Skeletal muscle cell (primary cell): ENCODE measurements around the gene SIN3B.

Source experiments
- DNase-seq: peaks from one replicate; pipeline ENCODE4 v3.0.0-alpha.2; 2010; ENCODE audit warnings: low read depth
- H3K4me3 ChIP-seq: 2 replicates; pipeline ENCODE4 v1.5.1; 2011; ENCODE audit warnings: low read depth, mild to moderate bottlenecking, control low read depth, low read length, moderate library complexity

Gene SIN3B

GRCh38 chr19:16886305-16886880, 57.2 kb downstream of the SIN3B start:
- H3K4me3 ChIP-seq, result no peak overlapping the region
- peak; percentile 60 for DNase-seq

- no peak for DNase-seq
- H3K4me3 ChIP-seq, result no peak overlapping the region
Observed at GRCh38 chr19:16887353-16888265, 58.4 kb downstream of the SIN3B start.

- DNase-seq, result no peak
- H3K4me3 ChIP-seq, result no peak within 1 kb of the TSS
Observed at GRCh38 chr19:16888629-16889365, 59.6 kb downstream of the SIN3B start, which contains the start of gene F2RL3. F2RL3 (plus strand) TSS chr19:16888999; CDS start chr19:16889190, 191 bp downstream.

GRCh38 chr19:16889366-16889882, 60.2 kb downstream of the SIN3B start:
- H3K4me3 ChIP-seq, result no peak overlapping the region
- no peak for DNase-seq

GRCh38 chr19:16889883-16890460, 60.8 kb downstream of the SIN3B start:
- DNase-seq, result no peak

GRCh38 chr19:16890461-16891184, 61.4 kb downstream of the SIN3B start:
- no peak for DNase-seq
- no peak overlapping the region for H3K4me3 ChIP-seq

More at GRCh38 chr19:16889883-16890460, 60.8 kb downstream of the SIN3B start:
- H3K4me3 ChIP-seq, result no peak overlapping the region

GRCh38 chr19:16891696-16892382, 62.6 kb downstream of the SIN3B start:
- no peak overlapping the region for H3K4me3 ChIP-seq
- DNase-seq, result no peak

GRCh38 chr19:16892436-16892835, 63.2 kb downstream of the SIN3B start:
- no peak overlapping the region for H3K4me3 ChIP-seq
- no peak for DNase-seq

- DNase-seq, result no peak
- no peak overlapping the region for H3K4me3 ChIP-seq
Observed at GRCh38 chr19:16892868-16893685, 63.9 kb downstream of the SIN3B start.

GRCh38 chr19:16893686-16893989, 64.4 kb downstream of the SIN3B start:
- no peak for DNase-seq
- no peak overlapping the region for H3K4me3 ChIP-seq

GRCh38 chr19:16894080-16894479, 64.9 kb downstream of the SIN3B start:
- DNase-seq, result no peak
- H3K4me3 ChIP-seq, result no peak overlapping the region

- peak overlapping the region; percentile 52 for H3K4me3 ChIP-seq
- DNase-seq, result no peak
Observed at GRCh38 chr19:16895467-16896145, 66.4 kb downstream of the SIN3B start.

- DNase-seq, result no peak
- H3K4me3 ChIP-seq, result peak overlapping the region; percentile 52
Observed at GRCh38 chr19:16896146-16897028, 67.2 kb downstream of the SIN3B start.

- peak; percentile 87 for DNase-seq
- peak overlapping the region; percentile 63 for H3K4me3 ChIP-seq
Observed at GRCh38 chr19:16897029-16897855, 68.0 kb downstream of the SIN3B start.

GRCh38 chr19:16897856-16898161, 68.6 kb downstream of the SIN3B start:
- no peak for DNase-seq
- peak overlapping the region; percentile 63 for H3K4me3 ChIP-seq
